SH-SY5Y (cell line): ENCODE results near the gene SYPL1.

ENCODE experiments used
- GATA2 ChIP-seq: IDR thresholded peaks from 2 replicates; pipeline ENCODE4 v1.6.1; 2011; ENCODE audit warnings: mild to moderate bottlenecking, low read depth, low read length
- GATA3 ChIP-seq: IDR thresholded peaks from 2 replicates; pipeline ENCODE4 v1.6.1; 2011; ENCODE audit warnings: low read depth, mild to moderate bottlenecking, low read length, moderate library complexity

DNA sequence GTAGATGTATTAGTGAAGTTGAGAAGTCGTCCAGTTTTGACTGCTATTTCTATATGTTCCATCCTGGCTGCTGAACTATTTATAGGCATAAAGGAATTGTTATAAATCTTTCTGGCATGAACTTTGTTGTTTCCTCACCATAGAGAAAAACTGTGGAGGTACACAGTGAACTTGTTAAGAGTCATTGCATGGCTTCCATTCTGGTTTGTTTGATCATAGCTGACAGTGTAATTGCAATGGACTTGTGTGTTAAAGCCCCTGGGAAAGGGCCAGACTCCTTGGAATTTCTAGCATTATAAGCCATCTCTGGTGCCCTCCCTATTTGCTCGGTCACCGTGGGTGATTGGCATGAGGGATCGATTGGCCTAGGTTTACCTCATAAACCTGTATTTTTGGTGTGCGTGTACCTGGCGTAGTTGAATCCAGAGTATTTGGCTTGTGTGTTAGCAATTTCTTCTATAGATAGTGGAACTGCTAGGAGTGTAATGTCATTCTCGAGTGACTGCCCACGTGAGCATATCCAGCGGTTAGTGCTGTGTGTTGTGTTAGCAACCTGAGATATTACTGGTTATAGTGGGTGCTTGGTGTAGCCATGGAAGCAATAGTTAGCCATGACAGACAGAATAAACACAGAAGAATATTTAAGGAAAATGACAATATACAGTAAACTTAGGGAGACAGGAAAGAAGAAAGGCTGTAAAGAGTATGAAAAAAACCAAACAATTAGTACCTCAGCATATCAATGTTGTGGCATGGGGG lies 5.9 kb upstream of the SYPL1 start:
- TF ChIP-seq GATA2 = no peak
- TF ChIP-seq GATA3 = no peak
